HEK293 (cell line): ENCODE results near the gene PAX4.

Experiments used
- CTCF ChIP-seq: fragments of 450-650 bp; formaldehyde crosslinking; IDR thresholded peaks from 2 replicates; pipeline ENCODE4 v1.5.1; 2016; ENCODE audit warnings: missing biosample characterization, missing genetic modification characterization
- ELK4 ChIP-seq: IDR thresholded peaks from 2 replicates; pipeline ENCODE4 v1.6.1; 2011; ENCODE audit warnings: mild to moderate bottlenecking, low read depth, low read length, borderline replicate concordance
- PBX3 ChIP-seq: sonication (generic); formaldehyde crosslinking; IDR thresholded peaks from 2 replicates; pipeline ENCODE4 v1.8.1; 2022; ENCODE audit warnings: mild to moderate bottlenecking, moderate library complexity, missing genetic modification reagents
- YY1 ChIP-seq: fragments of 450-650 bp; formaldehyde crosslinking; IDR thresholded peaks from 2 replicates; pipeline ENCODE4 v1.5.1; 2018; ENCODE audit warnings: missing biosample characterization, missing genetic modification characterization
- ZBTB21 ChIP-seq: fragments of 450-650 bp; formaldehyde crosslinking; IDR thresholded peaks from 2 replicates; pipeline ENCODE4 v1.5.1; 2017; ENCODE audit warnings: missing biosample characterization, missing genetic modification characterization
- ZNF133 ChIP-seq: fragments of 450-650 bp; formaldehyde crosslinking; IDR thresholded peaks from 2 replicates; pipeline ENCODE4 v1.5.1; 2016; ENCODE audit warnings: missing biosample characterization, missing genetic modification characterization
- ZNF274 ChIP-seq, 2 experiments: fragments of 200-500 bp in 1 of 2; fragments of 450-650 bp in 1 of 2; sonication (Bioruptor generic) in 1 of 2; formaldehyde crosslinking in 1 of 2; IDR thresholded peaks; 2 replicates each; pipeline versions ENCODE4 v1.5.1 to v1.6.1; 2014 to 2016; ENCODE audit warnings: borderline replicate concordance in 1 of 2, inconsistent platforms in 1 of 2, low read length in 1 of 2, missing biosample characterization in 1 of 2, missing genetic modification characterization in 1 of 2
- ZNF423 ChIP-seq: fragments of 450-650 bp; formaldehyde crosslinking; IDR thresholded peaks from 2 replicates; pipeline ENCODE4 v1.5.1; 2016; ENCODE audit warnings: missing biosample characterization, missing genetic modification characterization
- ZNF521 ChIP-seq: fragments of 450-650 bp; formaldehyde crosslinking; IDR thresholded peaks from 2 replicates; pipeline ENCODE4 v1.5.1; 2017; ENCODE audit warnings: missing biosample characterization, mild to moderate bottlenecking, missing genetic modification characterization
- ZNF629 ChIP-seq: fragments of 450-650 bp; formaldehyde crosslinking; IDR thresholded peaks from 2 replicates; pipeline ENCODE4 v1.5.1; 2017; ENCODE audit warnings: missing biosample characterization, missing genetic modification characterization
- ZNF707 ChIP-seq: fragments of 450-650 bp; formaldehyde crosslinking; IDR thresholded peaks from 2 replicates; pipeline ENCODE4 v1.5.1; 2016; ENCODE audit warnings: missing biosample characterization, missing genetic modification characterization
- ZNF747 ChIP-seq: fragments of 450-650 bp; formaldehyde crosslinking; IDR thresholded peaks from 2 replicates; pipeline ENCODE4 v1.5.1; 2016; ENCODE audit warnings: missing biosample characterization, missing genetic modification characterization
- TF ChIP-seq, protein P1 (sequence below): fragments of 450-650 bp; formaldehyde crosslinking; IDR thresholded peaks from 2 replicates; pipeline ENCODE4 v1.5.1; 2016; ENCODE audit warnings: missing biosample characterization, missing genetic modification characterization

DNA sequence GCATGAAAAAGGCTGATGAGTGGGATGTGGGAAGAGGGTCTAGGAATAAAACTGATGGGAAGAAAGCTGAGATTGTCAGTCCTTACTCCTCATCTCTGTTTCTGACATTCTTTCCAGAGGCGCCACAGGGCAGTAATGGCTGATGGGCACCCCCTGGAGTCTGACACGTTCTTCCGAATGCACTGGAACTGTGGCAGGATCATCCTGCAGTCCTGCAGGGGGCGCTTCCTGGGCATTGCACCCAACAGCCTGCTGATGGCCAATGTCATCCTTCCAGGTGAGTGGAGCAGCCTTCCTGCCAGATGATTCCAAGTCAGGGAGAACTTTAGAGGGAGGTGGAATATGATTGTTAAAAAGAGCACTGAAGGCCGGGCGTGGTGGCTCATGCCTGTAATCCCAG lies 19.6 kb downstream of the PAX4 start:
- TF ChIP-seq ZNF747 (tag by site-specific recombination) (no peak), YY1 (no peak), CTCF (tag by site-specific recombination) (no peak), ELK4 (no peak), ZBTB21 (tag by site-specific recombination) (no peak), ZNF629 (no peak), ZNF521 (tag by site-specific recombination) (no peak), ZNF133 (tag by site-specific recombination) (no peak), ZNF274 (IDR thresholded peaks at IDR 0.05; ENCODE audit: low read length) (no peak), ZNF274 (tag by site-specific recombination; IDR thresholded peaks at IDR 0.05; ENCODE audit: borderline replicate concordance) (no peak), PBX3 (CRISPR knock-in tag) (no peak), ZNF423 (tag by site-specific recombination) (no peak), ZNF707 (tag by site-specific recombination) (no peak)
- TF ChIP-seq, protein P1, sequence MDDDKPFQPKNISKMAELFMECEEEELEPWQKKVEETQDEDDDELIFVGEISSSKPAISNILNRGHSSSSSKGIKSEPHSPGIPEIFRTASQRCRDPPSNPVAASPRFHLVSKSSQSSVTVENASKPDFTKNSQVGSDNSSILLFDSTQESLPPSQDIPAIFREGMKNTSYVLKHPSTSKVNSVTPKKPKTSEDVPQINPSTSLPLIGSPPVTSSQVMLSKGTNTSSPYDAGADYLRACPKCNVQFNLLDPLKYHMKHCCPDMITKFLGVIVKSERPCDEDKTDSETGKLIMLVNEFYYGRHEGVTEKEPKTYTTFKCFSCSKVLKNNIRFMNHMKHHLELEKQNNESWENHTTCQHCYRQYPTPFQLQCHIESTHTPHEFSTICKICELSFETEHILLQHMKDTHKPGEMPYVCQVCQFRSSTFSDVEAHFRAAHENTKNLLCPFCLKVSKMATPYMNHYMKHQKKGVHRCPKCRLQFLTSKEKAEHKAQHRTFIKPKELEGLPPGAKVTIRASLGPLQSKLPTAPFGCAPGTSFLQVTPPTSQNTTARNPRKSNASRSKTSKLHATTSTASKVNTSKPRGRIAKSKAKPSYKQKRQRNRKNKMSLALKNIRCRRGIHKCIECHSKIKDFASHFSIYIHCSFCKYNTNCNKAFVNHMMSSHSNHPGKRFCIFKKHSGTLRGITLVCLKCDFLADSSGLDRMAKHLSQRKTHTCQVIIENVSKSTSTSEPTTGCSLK (tag by site-specific recombination) = no peak
